Measurements from ENCODE around the gene RNU7-1. TPM values are rescaled to one million over a fixed set of nuclear protein-coding genes. Genes with fewer than 3 reads are reported as not detected.
A peak's percentile ranks its signal among the peaks of the same experiment; 100 is the strongest.

RNU7-1 gene
- total and polyA plus RNA-seq, 10 of the 15 experiments (the other 5 are each of a cell fraction or from before 2014, with no cell fraction given) = not detected

DNA sequence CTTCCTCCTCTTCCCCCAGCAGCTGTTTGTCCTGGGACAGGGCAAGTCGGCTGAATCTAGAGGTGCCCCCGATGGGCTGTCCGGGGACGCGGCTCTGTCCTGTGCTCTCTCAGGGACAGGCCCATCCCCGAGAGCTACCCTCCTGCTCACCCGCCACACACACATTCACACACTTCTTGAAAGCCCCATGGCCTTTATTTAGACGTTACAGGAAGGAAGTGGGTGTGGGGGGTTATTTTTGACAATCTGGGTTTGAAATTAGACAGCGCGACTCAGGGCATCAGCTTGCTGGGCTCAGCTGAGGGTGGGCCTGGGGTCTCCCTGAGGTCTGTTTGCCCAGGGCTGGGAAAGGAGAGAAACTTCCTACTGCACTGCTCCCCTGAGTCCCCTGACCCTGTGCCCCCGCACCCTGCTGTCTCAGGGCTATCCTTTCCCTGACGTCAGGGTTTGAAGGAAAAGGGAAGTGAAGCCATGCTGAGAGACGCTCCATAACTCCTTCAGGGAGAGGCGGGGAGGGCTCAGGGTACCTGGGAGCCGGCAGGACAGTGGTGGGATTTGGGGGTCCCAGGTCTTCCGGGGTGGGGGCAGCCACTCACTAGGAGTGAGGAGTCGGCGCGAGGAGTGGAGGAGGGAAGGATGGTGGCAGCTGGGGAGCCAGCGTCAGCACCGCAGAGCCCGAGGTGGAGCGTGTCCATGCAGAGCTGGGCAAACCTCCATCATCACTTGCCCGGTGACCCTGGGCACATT, 15.6 kb downstream of the RNU7-1 start:
- peak overlapping the region; percentile 99 for H3K27ac ChIP-seq (ENCODE audit: control insufficient read depth, insufficient read depth)
- BruUV-seq (replicated peaks) = TSS peak; percentile 44
- POLR2A ChIA-PET = interaction anchor here (0.6 to 13.5 kb wide), 11 partner anchors 15 to 167 kb away, joined by 3 to 524 read pairs (median 3); partner anchors contain the start of genes C12orf57, C1RL, CDCA3 and ENO2
- no peaks in the 10 kb centered on the region for H3K9me3 ChIP-seq (replicated peaks; ENCODE audit: control insufficient read depth, insufficient read depth, low read length)
- intact Hi-C loops (cut with micrococcal nuclease; ENCODE audit: unreplicated experiment) (no loop called here), in situ Hi-C loops (cut with MboI) (loop anchor here (25.0 kb wide), 1 partner anchor 1678 kb away; no protein-coding TSS in a partner anchor)
- peak overlapping the region; percentile 99 for H3K4me2 ChIP-seq (ENCODE audit: control insufficient read depth, insufficient read depth)
- FAIRE-seq (peak; percentile 90), DNase-seq (ENCODE audit: low read depth, low spot score) (no peak), ATAC-seq (peak; percentile 66)
- SMC1A ChIA-PET (ENCODE audit: uncharacterized antibody, unreplicated experiment) = interaction anchor here (1.1 to 13.2 kb wide), 3 partner anchors 11 to 149 kb away, joined by 3 to 395 read pairs (median 4); partner anchors contain the start of genes C12orf57, C1RL, PTPN6 and RNU7-1
- no peak overlapping the region for H2AFZ ChIP-seq (ENCODE audit: control insufficient read depth, low read depth, low read length)
- RAD21 ChIA-PET (ENCODE audit: unreplicated experiment) = interaction anchor here (0.7 to 13.5 kb wide), 9 partner anchors 8 to 119 kb away, joined by 3 to 426 read pairs (median 5); partner anchors contain the start of genes C12orf57, LPCAT3, PTPN6 and RNU7-1
- 0% methylated on average over 24 of the region's 24 CpGs for WGBS (ENCODE audit: insufficient coverage, insufficient replicate concordance, low lambda C conversion rate, missing lambda C conversion rate)
- CTCF ChIA-PET = interaction anchor here (0.9 to 13.2 kb wide), 10 partner anchors 9 to 206 kb away, joined by 3 to 645 read pairs (median 4); partner anchors contain the start of genes C12orf57, C1RL, MLF2 and PTPN6
- peaks cover 70% of the 10 kb centered on the region for H3K79me2 ChIP-seq (ENCODE audit: control insufficient read depth, insufficient read depth, low read length)
- peak overlapping the region; percentile 91 for H3K9ac ChIP-seq (ENCODE audit: control insufficient read depth, insufficient read depth, low read length)
- H3K4me3 ChIP-seq = peak overlapping the region; percentile 95
- H3K36me3 ChIP-seq (ENCODE audit: control insufficient read depth in 2 of 2, insufficient read depth in 2 of 2, low read length in 1 of 2) = peaks cover 12 to 33% of the 10 kb centered on the region in 2 experiments
- no peaks in the 10 kb centered on the region for H3K27me3 ChIP-seq (replicated peaks in 1 of 2; ENCODE audit: control insufficient read depth in 2 of 2, insufficient read depth in 2 of 2, low read length in 1 of 2)
- no peaks in the 10 kb centered on the region for H4K20me1 ChIP-seq (ENCODE audit: control insufficient read depth, insufficient read depth)
- peaks cover 82% of the 10 kb centered on the region for H3K4me1 ChIP-seq (ENCODE audit: control insufficient read depth, insufficient read depth, low read length)
- TF ChIP-seq MYB (IDR thresholded peaks at IDR 0.05; ENCODE audit: borderline replicate concordance, low read depth, low read length) (no peak; the same call in 1 of the 2 replicates), ZBTB4 (CRISPR knock-in tag; IDR thresholded peaks at IDR 0.05) (no peak), FOS (IDR thresholded peaks at IDR 0.05; ENCODE audit: borderline replicate concordance, extremely low read depth, insufficient read length) (no peak), RAD51 (IDR thresholded peaks at IDR 0.05) (0 out of 2 replicates have a peak, but pooled peaks have one; percentile 16), USF2 (IDR thresholded peaks at IDR 0.05; ENCODE audit: borderline replicate concordance, low read depth, low read length) (no peak), KAT2A (conservative IDR thresholded peaks at IDR 0.05; ENCODE audit: control insufficient read depth, low read depth, low read length) (no peak), ZNF622 (IDR thresholded peaks at IDR 0.05) (no peak), IRF4 (IDR thresholded peaks at IDR 0.05; ENCODE audit: low read depth, low read length) (0 out of 2 replicates have a peak, but pooled peaks have one; percentile 9), NRF1 (conservative IDR thresholded peaks at IDR 0.05; ENCODE audit: low read depth, low read length) (no peak), TAF1 (IDR thresholded peaks at IDR 0.05; ENCODE audit: borderline replicate concordance, low read depth, low read length) (peak; percentile 51; the same call in 1 of the 2 replicates), TARDBP (IDR thresholded peaks at IDR 0.05; ENCODE audit: borderline replicate concordance) (peak; percentile 77; the same call in 1 of the 2 replicates), FOXK2 (IDR thresholded peaks at IDR 0.05) (no peak), PML (IDR thresholded peaks at IDR 0.05; ENCODE audit: low read length) (no peak), FOXM1 (IDR thresholded peaks at IDR 0.05; ENCODE audit: low read depth, low read length) (no peak), CBX3 (IDR thresholded peaks at IDR 0.05; ENCODE audit: borderline replicate concordance, low read depth) (no peak), USF1 (IDR thresholded peaks at IDR 0.05; ENCODE audit: borderline replicate concordance, extremely low read length, insufficient read depth, low read depth, low read length) (no peak)
- TF ChIP-seq, protein P1, sequence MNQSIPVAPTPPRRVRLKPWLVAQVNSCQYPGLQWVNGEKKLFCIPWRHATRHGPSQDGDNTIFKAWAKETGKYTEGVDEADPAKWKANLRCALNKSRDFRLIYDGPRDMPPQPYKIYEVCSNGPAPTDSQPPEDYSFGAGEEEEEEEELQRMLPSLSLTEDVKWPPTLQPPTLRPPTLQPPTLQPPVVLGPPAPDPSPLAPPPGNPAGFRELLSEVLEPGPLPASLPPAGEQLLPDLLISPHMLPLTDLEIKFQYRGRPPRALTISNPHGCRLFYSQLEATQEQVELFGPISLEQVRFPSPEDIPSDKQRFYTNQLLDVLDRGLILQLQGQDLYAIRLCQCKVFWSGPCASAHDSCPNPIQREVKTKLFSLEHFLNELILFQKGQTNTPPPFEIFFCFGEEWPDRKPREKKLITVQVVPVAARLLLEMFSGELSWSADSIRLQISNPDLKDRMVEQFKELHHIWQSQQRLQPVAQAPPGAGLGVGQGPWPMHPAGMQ (IDR thresholded peaks at IDR 0.05; ENCODE audit: borderline replicate concordance) = no peak

Data from GM12878 (cell line).